Liver (tissue), 9 donors: ENCODE measurements around the gene RAB3IP. TPM values are rescaled to one million over a fixed set of nuclear protein-coding genes. Genes with fewer than 3 reads are reported as not detected.

ENCODE experiments used
- DNase-seq: peaks from one replicate; pipeline ENCODE4 v3.0.0-alpha.2; 2017; ENCODE audit warnings: low spot score
- H3K27ac ChIP-seq, 2 donors: one replicate each; pipeline ENCODE4 v1.7.0; 2013; ENCODE audit warnings: inconsistent platforms in 2 of 2, low read length in 2 of 2, control low read depth in 1 of 2, low read depth in 1 of 2, mild to moderate bottlenecking in 1 of 2
- H3K27me3 ChIP-seq, 4 donors: one replicate each; pipeline versions ENCODE4 v1.6.1 to v1.7.0; 2013; ENCODE audit warnings: low read length in 3 of 4, inconsistent platforms in 1 of 4, mild to moderate bottlenecking in 1 of 4, moderate library complexity in 1 of 4; ENCODE audit not compliant: control insufficient read depth in 4 of 4, insufficient read depth in 4 of 4
- H3K36me3 ChIP-seq, 4 donors: one replicate each; pipeline versions ENCODE4 v1.6.1 to v1.7.0; 2013; ENCODE audit warnings: low read length in 3 of 4, mild to moderate bottlenecking in 3 of 4, low read depth in 1 of 4, moderate library complexity in 1 of 4; ENCODE audit not compliant: control insufficient read depth in 4 of 4, insufficient read depth in 3 of 4
- H3K4me1 ChIP-seq, 4 donors: one replicate each; pipeline versions ENCODE4 v1.6.1 to v1.7.0; 2013; ENCODE audit warnings: low read length in 3 of 4, mild to moderate bottlenecking in 3 of 4, moderate library complexity in 1 of 4; ENCODE audit not compliant: control insufficient read depth in 4 of 4, insufficient read depth in 4 of 4
- H3K4me3 ChIP-seq, 3 donors: one replicate each; pipeline versions ENCODE4 v1.6.1 to v1.7.0; 2013; ENCODE audit warnings: low read length in 3 of 3, control low read depth in 1 of 3, low read depth in 1 of 3, mild to moderate bottlenecking in 1 of 3
- H3K9ac ChIP-seq, 2 donors: one replicate each; pipeline ENCODE4 v1.7.0; 2013; ENCODE audit warnings: low read length in 2 of 2, mild to moderate bottlenecking in 2 of 2, moderate library complexity in 2 of 2, control low read depth in 1 of 2, low read depth in 1 of 2
- H3K9me3 ChIP-seq, 4 donors: one replicate each; pipeline versions ENCODE4 v1.6.1 to v1.7.0; 2013; ENCODE audit warnings: low read length in 3 of 4; ENCODE audit not compliant: control insufficient read depth in 4 of 4
- EGR1 ChIP-seq, 2 donors: IDR thresholded peaks; 2 replicates each; pipeline ENCODE4 v1.6.1; 2016 to 2018; ENCODE audit warnings: antibody characterized with exemption in 2 of 2, low read depth in 2 of 2
- FOXA1 ChIP-seq: IDR thresholded peaks from 2 replicates; pipeline ENCODE4 v1.6.1; 2016; ENCODE audit warnings: antibody characterized with exemption
- FOXA2 ChIP-seq: IDR thresholded peaks from 2 replicates; pipeline ENCODE4 v1.6.1; 2016; ENCODE audit warnings: antibody characterized with exemption
- GABPA ChIP-seq, 2 donors: IDR thresholded peaks in 1 of 2; conservative IDR thresholded peaks in 1 of 2; 2 replicates each; pipeline ENCODE4 v1.6.1; 2016; ENCODE audit warnings: antibody characterized with exemption in 2 of 2, mild to moderate bottlenecking in 1 of 2, moderate library complexity in 1 of 2
- HNF4A ChIP-seq, 2 donors: conservative IDR thresholded peaks; 2 replicates each; pipeline ENCODE4 v1.6.1; 2016; ENCODE audit warnings: antibody characterized with exemption in 2 of 2, mild to moderate bottlenecking in 2 of 2
- HNF4G ChIP-seq: IDR thresholded peaks from 2 replicates; pipeline ENCODE4 v1.6.1; 2016; ENCODE audit warnings: antibody characterized with exemption
- JUND ChIP-seq, 2 donors: IDR thresholded peaks; 2 replicates each; pipeline ENCODE4 v1.6.1; 2016; ENCODE audit warnings: antibody characterized with exemption in 2 of 2
- NR2F2 ChIP-seq: IDR thresholded peaks from 2 replicates; pipeline ENCODE4 v1.6.1; 2016; ENCODE audit warnings: antibody characterized with exemption
- RAD21 ChIP-seq, 2 donors: IDR thresholded peaks; 2 replicates each; pipeline ENCODE4 v1.6.1; 2016; ENCODE audit warnings: antibody characterized with exemption in 2 of 2, mild to moderate bottlenecking in 2 of 2
- RXRA ChIP-seq, 2 donors: IDR thresholded peaks; 2 replicates each; pipeline ENCODE4 v1.6.1; 2017 to 2018; ENCODE audit warnings: antibody characterized with exemption in 2 of 2, mild to moderate bottlenecking in 1 of 2
- SP1 ChIP-seq: IDR thresholded peaks from 2 replicates; pipeline ENCODE4 v1.6.1; 2018; ENCODE audit warnings: antibody characterized with exemption, mild to moderate bottlenecking
- TAF1 ChIP-seq: conservative IDR thresholded peaks from 2 replicates; pipeline ENCODE4 v1.6.1; 2016; ENCODE audit warnings: antibody characterized with exemption, mild to moderate bottlenecking
- YY1 ChIP-seq: IDR thresholded peaks from 2 replicates; pipeline ENCODE4 v1.6.1; 2016; ENCODE audit warnings: antibody characterized with exemption, mild to moderate bottlenecking
- WGBS: extraction: QIAGEN DNeasy Blood & Tissue Kit; methylation state at CpG from one replicate; pipeline ENCODE4 v1.1.7; 2013; 5-methylcytosine and 5-hydroxymethylcytosine counted together
- polyA plus RNA-seq, 2 donors: library from polyadenylated mRNA; stranded (reverse) in 1 of 2; unstranded in 1 of 2; fragments of 200-250 nt in 1 of 2; fragments of >200 nt in 1 of 2; fragmentation: Nextera tagmentation in 1 of 2; extraction: Ambion mirVana in 1 of 2; gene quantifications; one replicate each; pipeline versions ENCODE4 v1.2.1 to v1.2.3, GENCODE V29; 2013 to 2015
- total RNA-seq, 2 donors: library from RNA; depleted of rRNA; stranded (reverse); fragments of >200 nt; gene quantifications; one replicate each; pipeline ENCODE4 v1.2.3, GENCODE V29; 2014
- TF ChIP-seq, protein P1 (sequence below): IDR thresholded peaks from 2 replicates; pipeline ENCODE4 v1.6.1; 2016; ENCODE audit warnings: antibody characterized with exemption, mild to moderate bottlenecking
- TF ChIP-seq, protein P2 (sequence below): IDR thresholded peaks from 2 replicates; pipeline ENCODE4 v1.6.1; 2016; ENCODE audit warnings: antibody characterized with exemption
- TF ChIP-seq, protein P3 (sequence below): fragments of 150-350 bp; IDR thresholded peaks from 2 replicates; pipeline ENCODE4 v1.5.1; 2017; ENCODE audit warnings: improper control_type of control experiment, low read depth, low read length; ENCODE audit not compliant: missing input control
- TF ChIP-seq, protein P4 (sequence below): IDR thresholded peaks from 2 replicates; pipeline ENCODE4 v1.6.1; 2016; ENCODE audit warnings: antibody characterized with exemption
- TF ChIP-seq, protein P5 (sequence below): IDR thresholded peaks from 2 replicates; pipeline ENCODE4 v1.6.1; 2016; ENCODE audit warnings: antibody characterized with exemption
- donor health status: healthy.
- donor health status: healthy.
- donor health status: healthy.
- donor health status: healthy.
- donor health status: healthy.

The RAB3IP gene
- total and polyA plus RNA-seq, 4 donors = 5.7 to 35.3 (median 14.3) TPM

DNA sequence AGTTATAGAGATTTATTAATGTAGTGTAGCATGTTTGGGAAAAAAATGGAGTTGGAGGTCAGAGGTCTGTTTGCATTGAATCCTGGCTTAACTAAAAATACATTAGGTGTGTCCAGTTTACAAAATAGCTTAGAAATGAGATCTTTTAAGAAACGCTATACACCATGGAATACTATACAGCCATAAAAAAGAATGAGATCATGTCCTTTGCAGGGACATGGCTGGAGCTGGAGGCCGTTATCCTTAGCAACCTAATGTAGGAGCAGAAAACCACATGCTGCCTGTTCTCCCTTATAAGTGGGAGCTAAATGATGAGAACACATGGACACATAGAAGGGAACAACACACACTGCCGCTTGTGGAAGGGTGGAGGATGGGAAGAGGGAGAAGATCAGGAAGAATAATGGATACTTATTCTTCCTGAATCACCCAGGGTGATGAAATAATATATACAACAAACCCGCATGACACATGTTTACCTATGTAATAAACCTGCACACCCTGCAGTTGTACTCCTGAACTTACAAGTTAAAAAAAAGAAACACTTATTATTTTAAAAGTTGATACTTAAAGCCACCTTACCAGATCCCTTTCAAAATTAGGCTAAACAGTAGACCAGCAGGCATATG is 72.3 kb downstream of the RAB3IP start:
- no peak for DNase-seq
- TF ChIP-seq FOXA2 (no peak), RXRA (IDR thresholded peaks at IDR 0.05) (no peak), HNF4G (no peak), HNF4A (conservative IDR thresholded peaks at IDR 0.05) (no peak), SP1 (no peak), TAF1 (no peak), JUND (IDR thresholded peaks at IDR 0.05) (no peak), NR2F2 (no peak), FOXA1 (no peak), EGR1 (IDR thresholded peaks at IDR 0.05; ENCODE audit: low read depth in 2 of 2) (no peak), GABPA (IDR thresholded peaks at IDR 0.05 in 1 of 2, conservative IDR thresholded peaks at IDR 0.05 in 1 of 2) (no peak), YY1 (no peak), RAD21 (IDR thresholded peaks at IDR 0.05) (no peak)
- TF ChIP-seq, protein P1, sequence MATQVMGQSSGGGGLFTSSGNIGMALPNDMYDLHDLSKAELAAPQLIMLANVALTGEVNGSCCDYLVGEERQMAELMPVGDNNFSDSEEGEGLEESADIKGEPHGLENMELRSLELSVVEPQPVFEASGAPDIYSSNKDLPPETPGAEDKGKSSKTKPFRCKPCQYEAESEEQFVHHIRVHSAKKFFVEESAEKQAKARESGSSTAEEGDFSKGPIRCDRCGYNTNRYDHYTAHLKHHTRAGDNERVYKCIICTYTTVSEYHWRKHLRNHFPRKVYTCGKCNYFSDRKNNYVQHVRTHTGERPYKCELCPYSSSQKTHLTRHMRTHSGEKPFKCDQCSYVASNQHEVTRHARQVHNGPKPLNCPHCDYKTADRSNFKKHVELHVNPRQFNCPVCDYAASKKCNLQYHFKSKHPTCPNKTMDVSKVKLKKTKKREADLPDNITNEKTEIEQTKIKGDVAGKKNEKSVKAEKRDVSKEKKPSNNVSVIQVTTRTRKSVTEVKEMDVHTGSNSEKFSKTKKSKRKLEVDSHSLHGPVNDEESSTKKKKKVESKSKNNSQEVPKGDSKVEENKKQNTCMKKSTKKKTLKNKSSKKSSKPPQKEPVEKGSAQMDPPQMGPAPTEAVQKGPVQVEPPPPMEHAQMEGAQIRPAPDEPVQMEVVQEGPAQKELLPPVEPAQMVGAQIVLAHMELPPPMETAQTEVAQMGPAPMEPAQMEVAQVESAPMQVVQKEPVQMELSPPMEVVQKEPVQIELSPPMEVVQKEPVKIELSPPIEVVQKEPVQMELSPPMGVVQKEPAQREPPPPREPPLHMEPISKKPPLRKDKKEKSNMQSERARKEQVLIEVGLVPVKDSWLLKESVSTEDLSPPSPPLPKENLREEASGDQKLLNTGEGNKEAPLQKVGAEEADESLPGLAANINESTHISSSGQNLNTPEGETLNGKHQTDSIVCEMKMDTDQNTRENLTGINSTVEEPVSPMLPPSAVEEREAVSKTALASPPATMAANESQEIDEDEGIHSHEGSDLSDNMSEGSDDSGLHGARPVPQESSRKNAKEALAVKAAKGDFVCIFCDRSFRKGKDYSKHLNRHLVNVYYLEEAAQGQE = no peak
- TF ChIP-seq, protein P2, sequence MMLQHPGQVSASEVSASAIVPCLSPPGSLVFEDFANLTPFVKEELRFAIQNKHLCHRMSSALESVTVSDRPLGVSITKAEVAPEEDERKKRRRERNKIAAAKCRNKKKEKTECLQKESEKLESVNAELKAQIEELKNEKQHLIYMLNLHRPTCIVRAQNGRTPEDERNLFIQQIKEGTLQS = no peak
- TF ChIP-seq, protein P3, sequence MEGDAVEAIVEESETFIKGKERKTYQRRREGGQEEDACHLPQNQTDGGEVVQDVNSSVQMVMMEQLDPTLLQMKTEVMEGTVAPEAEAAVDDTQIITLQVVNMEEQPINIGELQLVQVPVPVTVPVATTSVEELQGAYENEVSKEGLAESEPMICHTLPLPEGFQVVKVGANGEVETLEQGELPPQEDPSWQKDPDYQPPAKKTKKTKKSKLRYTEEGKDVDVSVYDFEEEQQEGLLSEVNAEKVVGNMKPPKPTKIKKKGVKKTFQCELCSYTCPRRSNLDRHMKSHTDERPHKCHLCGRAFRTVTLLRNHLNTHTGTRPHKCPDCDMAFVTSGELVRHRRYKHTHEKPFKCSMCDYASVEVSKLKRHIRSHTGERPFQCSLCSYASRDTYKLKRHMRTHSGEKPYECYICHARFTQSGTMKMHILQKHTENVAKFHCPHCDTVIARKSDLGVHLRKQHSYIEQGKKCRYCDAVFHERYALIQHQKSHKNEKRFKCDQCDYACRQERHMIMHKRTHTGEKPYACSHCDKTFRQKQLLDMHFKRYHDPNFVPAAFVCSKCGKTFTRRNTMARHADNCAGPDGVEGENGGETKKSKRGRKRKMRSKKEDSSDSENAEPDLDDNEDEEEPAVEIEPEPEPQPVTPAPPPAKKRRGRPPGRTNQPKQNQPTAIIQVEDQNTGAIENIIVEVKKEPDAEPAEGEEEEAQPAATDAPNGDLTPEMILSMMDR = no peak
- TF ChIP-seq, protein P4, sequence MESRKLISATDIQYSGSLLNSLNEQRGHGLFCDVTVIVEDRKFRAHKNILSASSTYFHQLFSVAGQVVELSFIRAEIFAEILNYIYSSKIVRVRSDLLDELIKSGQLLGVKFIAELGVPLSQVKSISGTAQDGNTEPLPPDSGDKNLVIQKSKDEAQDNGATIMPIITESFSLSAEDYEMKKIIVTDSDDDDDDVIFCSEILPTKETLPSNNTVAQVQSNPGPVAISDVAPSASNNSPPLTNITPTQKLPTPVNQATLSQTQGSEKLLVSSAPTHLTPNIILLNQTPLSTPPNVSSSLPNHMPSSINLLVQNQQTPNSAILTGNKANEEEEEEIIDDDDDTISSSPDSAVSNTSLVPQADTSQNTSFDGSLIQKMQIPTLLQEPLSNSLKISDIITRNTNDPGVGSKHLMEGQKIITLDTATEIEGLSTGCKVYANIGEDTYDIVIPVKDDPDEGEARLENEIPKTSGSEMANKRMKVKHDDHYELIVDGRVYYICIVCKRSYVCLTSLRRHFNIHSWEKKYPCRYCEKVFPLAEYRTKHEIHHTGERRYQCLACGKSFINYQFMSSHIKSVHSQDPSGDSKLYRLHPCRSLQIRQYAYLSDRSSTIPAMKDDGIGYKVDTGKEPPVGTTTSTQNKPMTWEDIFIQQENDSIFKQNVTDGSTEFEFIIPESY = no peak
- TF ChIP-seq, protein P5, sequence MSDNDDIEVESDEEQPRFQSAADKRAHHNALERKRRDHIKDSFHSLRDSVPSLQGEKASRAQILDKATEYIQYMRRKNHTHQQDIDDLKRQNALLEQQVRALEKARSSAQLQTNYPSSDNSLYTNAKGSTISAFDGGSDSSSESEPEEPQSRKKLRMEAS = no peak
- Histone ChIP-seq H3K27ac (no peak overlapping the region), H3K9me3 (peaks cover 0 to 1% (median 0%) of the 10 kb centered on the region in 4 donors), H3K36me3 (peaks cover 0 to 4% (median 1%) of the 10 kb centered on the region in 4 donors), H3K9ac (no peak overlapping the region), H3K27me3 (no peaks in the 10 kb centered on the region), H3K4me3 (no peak overlapping the region), H3K4me1 (no peaks in the 10 kb centered on the region)
- WGBS = 84% methylated on average over 4 of the region's 4 CpGs
